ENCODE results near the gene UBR3.
A peak's percentile ranks its signal among the peaks of the same experiment; 100 is the strongest.

The UBR3 gene, protein sequence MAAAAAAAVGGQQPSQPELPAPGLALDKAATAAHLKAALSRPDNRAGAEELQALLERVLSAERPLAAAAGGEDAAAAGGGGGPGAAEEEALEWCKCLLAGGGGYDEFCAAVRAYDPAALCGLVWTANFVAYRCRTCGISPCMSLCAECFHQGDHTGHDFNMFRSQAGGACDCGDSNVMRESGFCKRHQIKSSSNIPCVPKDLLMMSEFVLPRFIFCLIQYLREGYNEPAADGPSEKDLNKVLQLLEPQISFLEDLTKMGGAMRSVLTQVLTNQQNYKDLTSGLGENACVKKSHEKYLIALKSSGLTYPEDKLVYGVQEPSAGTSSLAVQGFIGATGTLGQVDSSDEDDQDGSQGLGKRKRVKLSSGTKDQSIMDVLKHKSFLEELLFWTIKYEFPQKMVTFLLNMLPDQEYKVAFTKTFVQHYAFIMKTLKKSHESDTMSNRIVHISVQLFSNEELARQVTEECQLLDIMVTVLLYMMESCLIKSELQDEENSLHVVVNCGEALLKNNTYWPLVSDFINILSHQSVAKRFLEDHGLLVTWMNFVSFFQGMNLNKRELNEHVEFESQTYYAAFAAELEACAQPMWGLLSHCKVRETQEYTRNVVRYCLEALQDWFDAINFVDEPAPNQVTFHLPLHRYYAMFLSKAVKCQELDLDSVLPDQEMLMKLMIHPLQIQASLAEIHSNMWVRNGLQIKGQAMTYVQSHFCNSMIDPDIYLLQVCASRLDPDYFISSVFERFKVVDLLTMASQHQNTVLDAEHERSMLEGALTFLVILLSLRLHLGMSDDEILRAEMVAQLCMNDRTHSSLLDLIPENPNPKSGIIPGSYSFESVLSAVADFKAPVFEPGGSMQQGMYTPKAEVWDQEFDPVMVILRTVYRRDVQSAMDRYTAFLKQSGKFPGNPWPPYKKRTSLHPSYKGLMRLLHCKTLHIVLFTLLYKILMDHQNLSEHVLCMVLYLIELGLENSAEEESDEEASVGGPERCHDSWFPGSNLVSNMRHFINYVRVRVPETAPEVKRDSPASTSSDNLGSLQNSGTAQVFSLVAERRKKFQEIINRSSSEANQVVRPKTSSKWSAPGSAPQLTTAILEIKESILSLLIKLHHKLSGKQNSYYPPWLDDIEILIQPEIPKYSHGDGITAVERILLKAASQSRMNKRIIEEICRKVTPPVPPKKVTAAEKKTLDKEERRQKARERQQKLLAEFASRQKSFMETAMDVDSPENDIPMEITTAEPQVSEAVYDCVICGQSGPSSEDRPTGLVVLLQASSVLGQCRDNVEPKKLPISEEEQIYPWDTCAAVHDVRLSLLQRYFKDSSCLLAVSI (N-terminal part only)

DNA sequence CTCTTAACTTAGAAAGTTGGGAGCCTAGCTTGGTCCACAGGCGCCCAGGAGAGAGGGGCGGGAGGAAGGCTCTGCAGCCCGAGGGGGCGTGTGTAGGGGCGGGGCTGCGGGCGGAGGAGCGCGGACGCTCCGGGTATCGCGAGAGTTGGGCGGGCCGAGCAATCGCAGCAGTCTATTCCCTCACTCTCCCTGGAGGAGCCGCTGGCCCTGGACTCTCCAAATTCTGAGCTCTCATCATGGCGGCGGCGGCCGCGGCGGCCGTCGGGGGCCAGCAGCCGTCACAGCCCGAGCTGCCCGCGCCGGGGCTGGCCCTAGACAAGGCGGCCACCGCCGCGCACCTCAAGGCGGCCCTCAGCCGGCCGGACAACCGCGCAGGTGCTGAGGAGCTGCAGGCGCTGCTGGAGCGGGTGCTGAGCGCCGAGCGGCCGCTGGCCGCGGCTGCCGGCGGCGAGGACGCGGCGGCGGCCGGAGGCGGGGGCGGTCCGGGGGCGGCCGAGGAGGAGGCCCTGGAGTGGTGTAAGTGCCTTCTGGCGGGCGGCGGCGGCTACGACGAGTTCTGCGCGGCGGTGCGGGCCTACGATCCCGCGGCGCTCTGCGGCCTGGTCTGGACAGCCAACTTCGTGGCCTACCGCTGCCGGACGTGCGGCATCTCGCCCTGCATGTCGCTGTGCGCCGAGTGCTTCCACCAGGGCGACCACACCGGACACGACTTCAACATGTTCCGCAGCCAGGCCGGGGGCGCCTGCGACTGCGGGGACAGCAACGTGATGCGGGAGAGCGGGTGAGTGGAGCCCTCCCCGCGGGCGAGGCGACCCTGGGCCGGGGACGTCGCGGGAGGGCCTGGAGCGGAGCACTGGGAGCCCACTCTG is at the start of gene UBR3:
Gene UBR3, plus strand, starts transcription at position 183 of the 869 bp plus-strand sequence. Its CDS starts 54 bp downstream, at position 237.
- peaks cover 42% of the 10 kb centered on the region for H3K36me3 Mint-ChIP-seq (ENCODE audit: low read depth)
- peaks cover 3% of the 10 kb centered on the region for H3K27me3 Mint-ChIP-seq
- intact Hi-C loops (cut with micrococcal nuclease): no loop called here
- H3K4me3 Mint-ChIP-seq: peak within 1 kb of the TSS; percentile 92
- H3K9me3 Mint-ChIP-seq: no peaks in the 10 kb centered on the region
- peak within 1 kb of the TSS; percentile 85 for H3K27ac Mint-ChIP-seq
- H3K4me1 Mint-ChIP-seq (ENCODE audit: low read depth): peaks cover 41% of the 10 kb centered on the region

DNA sequence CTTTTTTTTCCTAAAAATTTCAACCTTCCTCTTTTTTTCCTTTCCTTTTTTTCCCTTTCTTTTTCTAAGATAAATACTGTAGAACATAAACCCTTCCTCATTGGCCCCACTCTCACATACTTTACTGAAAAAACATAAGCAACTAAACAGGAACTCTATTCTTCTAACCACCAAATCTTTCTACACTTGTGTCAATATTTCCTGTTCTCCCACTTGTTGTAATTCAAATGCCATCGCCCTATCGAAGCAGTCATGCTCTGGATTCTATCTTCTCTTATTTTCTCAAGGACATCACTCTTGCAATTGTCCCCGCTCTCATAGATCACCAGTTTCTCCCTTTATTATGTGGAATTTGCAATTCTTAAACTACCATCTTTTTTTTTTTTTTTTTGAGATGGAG is 48.8 kb upstream of the UBR3 start:
- no peak overlapping the region for H3K27ac Mint-ChIP-seq
- H3K4me3 Mint-ChIP-seq: no peak overlapping the region
- H3K27me3 Mint-ChIP-seq: no peaks in the 10 kb centered on the region
- intact Hi-C loops (cut with micrococcal nuclease): no loop called here
- no peaks in the 10 kb centered on the region for H3K9me3 Mint-ChIP-seq
- peaks cover 6% of the 10 kb centered on the region for H3K4me1 Mint-ChIP-seq (ENCODE audit: low read depth)
- no peaks in the 10 kb centered on the region for H3K36me3 Mint-ChIP-seq (ENCODE audit: low read depth)

DNA sequence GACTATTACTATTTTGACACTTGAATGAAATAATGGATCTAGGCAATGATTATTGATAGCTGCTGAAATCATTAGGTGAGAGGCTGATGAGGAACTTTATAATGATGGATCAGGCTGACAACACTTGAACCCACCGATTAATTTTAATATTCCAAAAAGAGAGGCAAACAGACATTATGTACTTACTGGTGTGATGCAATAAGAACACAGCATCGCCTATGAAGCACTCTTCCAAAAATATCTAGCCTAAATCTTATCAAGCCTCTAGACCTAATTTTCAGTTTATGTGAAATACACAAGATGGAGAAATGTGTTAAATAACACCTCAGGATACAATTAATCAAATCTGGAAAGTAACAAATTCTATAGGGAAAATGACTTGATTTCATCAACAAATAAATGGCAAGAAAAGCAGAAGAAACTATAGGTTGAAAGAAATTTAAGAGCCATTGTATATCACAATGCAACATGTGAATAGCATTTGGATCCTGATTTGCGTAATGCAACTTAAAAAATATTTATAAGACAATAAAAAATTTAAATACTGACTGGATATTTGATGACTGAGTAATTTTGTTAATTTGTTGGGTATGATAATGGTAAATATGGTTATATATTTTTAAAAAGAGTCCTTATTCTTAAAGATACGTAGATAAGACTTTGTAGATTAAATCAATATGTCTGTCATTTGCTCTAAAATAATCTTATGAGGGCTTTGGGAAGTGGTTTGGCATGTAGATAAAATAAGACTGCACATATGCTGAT is 45.8 kb upstream of the UBR3 start:
- Mint-ChIP-seq H3K4me3 (no peak overlapping the region), H3K27ac (no peak overlapping the region), H3K27me3 (no peaks in the 10 kb centered on the region), H3K9me3 (no peaks in the 10 kb centered on the region), H3K36me3 (ENCODE audit: low read depth) (no peaks in the 10 kb centered on the region), H3K4me1 (ENCODE audit: low read depth) (peaks cover 6% of the 10 kb centered on the region)
- intact Hi-C loops (cut with micrococcal nuclease): no loop called here

DNA sequence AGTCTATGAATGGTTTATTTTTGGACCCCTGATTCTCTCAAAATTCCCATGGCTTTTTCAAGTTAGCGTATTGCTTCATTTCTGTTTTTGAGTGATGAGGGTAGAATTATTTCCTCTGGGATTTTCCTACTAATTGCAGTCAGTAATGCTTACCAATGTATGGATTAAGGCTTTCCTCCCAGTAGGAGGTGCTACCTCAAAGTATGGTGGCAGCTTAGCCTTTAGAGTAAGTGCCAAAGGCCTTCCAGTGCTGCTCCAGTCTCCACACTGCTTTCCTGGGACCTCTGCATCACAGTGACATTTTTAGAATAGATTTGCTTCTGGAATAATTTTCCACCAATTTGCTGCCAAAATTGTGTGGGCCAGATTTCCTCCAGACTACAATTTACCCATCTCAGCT is 44.7 kb upstream of the UBR3 start:
- intact Hi-C loops (cut with micrococcal nuclease): no loop called here
- Mint-ChIP-seq H3K4me1 (ENCODE audit: low read depth) (peaks cover 6% of the 10 kb centered on the region), H3K36me3 (ENCODE audit: low read depth) (no peaks in the 10 kb centered on the region), H3K27me3 (no peaks in the 10 kb centered on the region), H3K4me3 (no peak overlapping the region), H3K9me3 (no peaks in the 10 kb centered on the region), H3K27ac (no peak overlapping the region)

DNA sequence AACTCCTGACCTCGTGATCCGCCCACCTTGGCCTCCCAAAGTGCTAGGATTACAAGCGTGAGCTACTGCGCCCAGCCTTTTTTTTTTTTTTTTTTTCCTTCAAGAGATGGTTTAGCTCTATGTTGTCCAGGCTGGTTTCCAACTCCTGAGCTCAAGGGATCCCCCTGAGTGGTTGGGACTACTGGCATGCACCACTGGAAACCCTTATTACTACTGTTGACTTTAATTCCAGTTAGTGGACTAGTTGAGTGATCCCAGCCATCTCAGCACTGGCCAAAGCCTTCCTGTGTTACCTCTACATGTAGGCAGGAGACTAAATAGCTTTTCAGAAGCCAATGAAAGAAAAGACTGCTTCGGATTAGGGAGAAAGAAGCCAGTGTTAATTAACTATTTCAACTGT is 36.7 kb upstream of the UBR3 start:
- intact Hi-C loops (cut with micrococcal nuclease): loop anchor here (10.0 kb wide), 1 partner anchor 206 kb away; the partner anchor contains the start of gene PPIG
- Mint-ChIP-seq H3K9me3 (no peaks in the 10 kb centered on the region), H3K27ac (no peak overlapping the region), H3K36me3 (ENCODE audit: low read depth) (no peaks in the 10 kb centered on the region), H3K4me3 (no peak overlapping the region), H3K4me1 (ENCODE audit: low read depth) (peaks cover 14% of the 10 kb centered on the region), H3K27me3 (peaks cover 14% of the 10 kb centered on the region)

DNA sequence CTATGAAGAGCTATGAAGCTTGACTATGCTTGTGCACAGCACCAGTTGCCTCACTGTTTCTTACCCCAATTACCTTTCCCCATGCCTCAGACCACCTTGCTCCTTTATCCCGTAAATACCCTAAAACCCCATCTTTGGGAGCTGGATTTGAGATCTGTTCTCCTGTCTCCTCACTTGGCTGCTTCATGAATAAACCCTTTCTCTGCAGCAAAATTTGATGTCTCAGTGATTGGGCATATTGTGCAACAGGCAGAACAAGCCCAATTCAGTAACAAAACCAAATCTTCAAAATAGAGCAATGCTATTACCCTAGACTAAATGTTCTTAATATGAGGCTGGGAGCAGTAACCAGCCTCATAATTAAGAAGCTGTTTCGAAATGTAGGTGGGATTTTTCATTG is 32.1 kb upstream of the UBR3 start:
- H3K27me3 Mint-ChIP-seq: peaks cover 10% of the 10 kb centered on the region
- H3K36me3 Mint-ChIP-seq (ENCODE audit: low read depth): peaks cover 5% of the 10 kb centered on the region
- no peaks in the 10 kb centered on the region for H3K4me1 Mint-ChIP-seq (ENCODE audit: low read depth)
- H3K4me3 Mint-ChIP-seq: no peak overlapping the region
- intact Hi-C loops (cut with micrococcal nuclease): loop anchor here (10.0 kb wide), 1 partner anchor 210 kb away; the partner anchor contains the start of gene PPIG
- no peak overlapping the region for H3K27ac Mint-ChIP-seq
- H3K9me3 Mint-ChIP-seq: no peaks in the 10 kb centered on the region

DNA sequence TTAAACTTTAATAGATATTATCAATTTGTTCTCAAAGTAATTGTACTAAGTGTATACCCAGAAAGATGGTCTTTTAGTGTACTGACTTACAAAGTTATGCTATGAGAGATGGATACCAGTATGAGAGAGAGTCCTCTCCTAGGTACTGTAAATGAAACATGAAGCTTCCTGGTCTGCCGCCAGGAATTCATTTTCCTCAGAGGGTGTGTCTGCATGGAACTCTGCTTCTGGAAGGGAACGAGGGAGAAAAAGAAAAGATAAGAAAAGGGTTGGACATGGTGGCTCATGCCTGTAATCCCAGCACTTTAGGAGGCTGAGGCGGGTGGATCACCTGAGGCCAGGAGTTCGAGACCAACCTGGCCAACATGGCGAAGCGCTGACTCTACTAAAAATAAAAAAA is 30.8 kb upstream of the UBR3 start:
- Mint-ChIP-seq H3K27ac (no peak overlapping the region), H3K4me1 (ENCODE audit: low read depth) (no peaks in the 10 kb centered on the region), H3K36me3 (ENCODE audit: low read depth) (peaks cover 5% of the 10 kb centered on the region), H3K27me3 (peaks cover 8% of the 10 kb centered on the region), H3K4me3 (no peak overlapping the region), H3K9me3 (no peaks in the 10 kb centered on the region)
- intact Hi-C loops (cut with micrococcal nuclease): loop anchor here (10.0 kb wide), 1 partner anchor 212 kb away; the partner anchor contains the start of gene PPIG

DNA sequence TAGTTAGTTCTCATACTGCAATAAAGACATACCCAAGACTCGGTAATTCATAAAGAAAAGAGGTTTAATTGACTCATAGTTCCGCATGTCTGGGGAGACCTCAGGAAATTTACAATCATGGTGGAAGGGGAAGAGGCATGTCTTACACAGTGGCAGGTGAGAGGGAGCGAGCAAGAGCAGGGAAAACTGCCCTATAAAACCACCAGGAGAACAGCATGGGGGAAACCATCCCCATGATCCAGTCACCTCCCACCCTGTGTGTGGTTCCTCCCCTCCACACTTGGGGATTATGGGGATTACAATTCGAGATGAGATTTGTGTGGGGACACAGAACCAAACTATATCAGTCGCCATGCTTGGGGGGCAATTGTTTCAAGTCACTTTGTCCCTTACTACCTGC is 29.7 kb upstream of the UBR3 start:
- Mint-ChIP-seq H3K4me1 (ENCODE audit: low read depth) (peaks cover 6% of the 10 kb centered on the region), H3K4me3 (no peak overlapping the region), H3K27me3 (peaks cover 8% of the 10 kb centered on the region), H3K9me3 (no peaks in the 10 kb centered on the region), H3K36me3 (ENCODE audit: low read depth) (peaks cover 17% of the 10 kb centered on the region), H3K27ac (no peak overlapping the region)
- intact Hi-C loops (cut with micrococcal nuclease): loop anchor here (10.0 kb wide), 1 partner anchor 213 kb away; the partner anchor contains the start of gene PPIG

DNA sequence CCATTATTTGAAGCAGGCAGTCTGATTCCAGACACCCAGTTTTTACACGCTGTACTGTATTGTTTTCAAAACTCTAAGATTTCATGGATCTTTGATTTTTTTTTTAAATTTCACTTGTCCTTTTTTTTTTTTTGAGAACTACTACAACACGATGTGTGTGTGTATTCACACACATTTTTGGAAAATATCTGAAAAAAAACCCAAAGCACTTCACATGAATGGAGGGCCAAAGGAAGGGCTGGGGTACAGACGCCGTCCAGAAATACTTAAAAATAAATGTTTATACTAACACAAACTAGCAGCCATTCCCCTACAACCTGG is 28.9 kb upstream of the UBR3 start:
- Mint-ChIP-seq H3K36me3 (ENCODE audit: low read depth) (peaks cover 20% of the 10 kb centered on the region), H3K4me1 (ENCODE audit: low read depth) (peaks cover 6% of the 10 kb centered on the region), H3K27me3 (peaks cover 8% of the 10 kb centered on the region), H3K27ac (peak overlapping the region; percentile 77), H3K4me3 (peak overlapping the region; percentile 80), H3K9me3 (no peaks in the 10 kb centered on the region)
- intact Hi-C loops (cut with micrococcal nuclease): loop anchor here (2.0 to 10.0 kb wide), 2 partner anchors 104 to 214 kb away; partner anchors contain the start of genes CFAP210, PHOSPHO2 and PPIG

DNA sequence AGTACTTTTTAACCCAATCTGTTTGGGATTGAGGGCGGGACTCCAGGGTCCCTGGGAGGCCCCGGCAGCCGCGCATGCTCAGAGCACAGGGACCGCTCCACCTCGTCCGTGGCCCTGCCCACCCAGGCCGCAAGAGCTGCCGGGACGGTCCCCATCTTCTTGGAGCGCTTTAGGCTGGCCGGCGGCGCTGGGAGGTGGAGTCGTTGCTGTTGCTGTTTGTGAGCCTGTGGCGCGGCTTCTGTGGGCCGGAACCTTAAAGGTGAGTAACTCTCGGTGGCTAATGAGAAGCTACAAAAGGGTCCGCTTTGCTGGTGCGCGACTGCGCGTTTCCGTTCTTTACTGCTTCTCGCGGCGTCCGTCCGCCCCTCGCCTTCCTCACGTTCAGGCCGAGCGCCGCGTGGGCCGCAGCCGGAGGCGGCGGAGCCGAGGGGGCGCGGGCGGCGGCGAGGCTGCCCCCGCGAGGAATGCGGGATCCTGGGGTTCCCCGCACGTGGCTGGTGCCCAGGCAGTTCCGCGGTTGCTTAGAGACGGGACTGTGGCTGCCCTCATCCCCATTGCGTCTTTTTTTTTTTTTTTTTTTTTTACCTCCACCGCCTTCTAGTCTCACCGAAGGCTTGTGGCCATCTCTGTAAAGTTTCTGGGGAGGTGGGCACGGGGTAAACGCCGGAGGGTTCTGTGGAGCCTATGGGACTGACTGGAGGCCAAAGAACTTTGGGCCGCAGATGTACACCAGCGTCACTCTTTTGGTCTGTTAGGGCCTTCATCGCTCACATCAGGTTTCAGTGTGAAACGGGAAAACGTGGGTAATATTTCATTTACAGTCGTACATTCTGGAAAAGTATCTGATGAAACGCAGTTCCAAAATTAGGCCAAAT is 28.3 kb upstream of the UBR3 start, which contains the start of gene SSB:
Gene SSB, plus strand, starts transcription at position 154 of the 875 bp plus-strand sequence. CDS start 2,090 bp downstream, outside the sequence.
- intact Hi-C loops (cut with micrococcal nuclease): loop anchor here (2.0 to 10.0 kb wide), 2 partner anchors 104 to 214 kb away; partner anchors contain the start of genes CFAP210, PHOSPHO2 and PPIG
- peaks cover 20% of the 10 kb centered on the region for H3K36me3 Mint-ChIP-seq (ENCODE audit: low read depth)
- peak within 1 kb of the TSS; percentile 80 for H3K4me3 Mint-ChIP-seq
- H3K4me1 Mint-ChIP-seq (ENCODE audit: low read depth): peaks cover 6% of the 10 kb centered on the region
- peak within 1 kb of the TSS; percentile 77 for H3K27ac Mint-ChIP-seq
- peaks cover 8% of the 10 kb centered on the region for H3K27me3 Mint-ChIP-seq
- no peaks in the 10 kb centered on the region for H3K9me3 Mint-ChIP-seq

DNA sequence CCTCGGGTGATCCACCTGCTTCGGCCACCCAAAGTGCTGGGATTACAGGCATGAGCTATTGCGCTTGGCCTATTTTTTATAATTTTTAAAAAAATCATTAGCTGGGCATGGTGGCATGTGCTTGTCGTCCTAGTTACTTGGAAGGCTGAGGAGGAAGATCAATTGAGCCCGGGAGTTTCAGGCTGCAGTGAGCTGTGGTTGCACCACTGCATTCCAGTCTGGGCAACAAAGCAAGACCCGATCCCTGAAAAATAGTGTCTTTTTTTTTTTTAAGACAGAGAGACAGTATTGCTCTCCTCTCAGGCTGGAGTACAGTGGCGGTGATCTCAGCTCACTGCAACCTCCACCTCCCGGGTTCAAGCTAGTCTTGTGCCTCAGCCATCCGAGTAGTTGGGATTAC is 23.8 kb upstream of the UBR3 start:
- Mint-ChIP-seq H3K27ac (no peak overlapping the region), H3K36me3 (ENCODE audit: low read depth) (peaks cover 59% of the 10 kb centered on the region), H3K4me3 (no peak overlapping the region)

More for the DNA sequence above, 23.8 kb upstream of the UBR3 start:
- Mint-ChIP-seq H3K9me3 (no peaks in the 10 kb centered on the region), H3K4me1 (ENCODE audit: low read depth) (peaks cover 6% of the 10 kb centered on the region), H3K27me3 (no peaks in the 10 kb centered on the region)
- intact Hi-C loops (cut with micrococcal nuclease): no loop called here
